ENCODE measurements around the gene LRIG2. TPM values are rescaled to one million over a fixed set of nuclear protein-coding genes. Genes with fewer than 3 reads are reported as not detected.

Gene LRIG2
- total RNA-seq, 1 experiment from 2014 or later = 23.2 TPM

DNA sequence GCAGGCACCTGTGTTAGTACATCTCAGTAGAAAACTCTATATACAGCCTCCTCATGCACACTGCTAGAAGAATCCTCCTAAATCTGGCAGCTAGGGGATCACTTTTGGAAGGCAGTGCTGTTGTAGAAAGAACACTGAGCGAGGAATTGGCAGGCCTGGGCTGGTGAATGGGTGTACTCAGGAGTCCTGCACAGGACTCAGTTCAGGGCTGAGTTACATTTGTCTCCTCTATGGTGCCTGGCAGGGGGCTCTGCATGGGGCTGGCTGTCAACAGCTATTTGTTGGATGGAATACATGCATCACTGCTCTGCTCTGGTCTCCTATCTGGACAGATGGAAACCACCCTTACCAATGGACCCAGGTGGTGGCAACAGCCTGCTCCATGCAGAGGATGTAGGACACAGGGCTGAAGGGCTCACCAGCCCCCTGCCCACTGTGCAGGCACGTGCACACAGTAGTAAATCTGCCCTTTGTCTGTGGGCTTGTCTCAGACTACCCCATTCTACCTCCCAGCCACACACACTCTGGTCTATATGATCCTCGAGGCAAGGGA, 74.2 kb downstream of the LRIG2 start:
- TF ChIP-seq, protein P1, sequence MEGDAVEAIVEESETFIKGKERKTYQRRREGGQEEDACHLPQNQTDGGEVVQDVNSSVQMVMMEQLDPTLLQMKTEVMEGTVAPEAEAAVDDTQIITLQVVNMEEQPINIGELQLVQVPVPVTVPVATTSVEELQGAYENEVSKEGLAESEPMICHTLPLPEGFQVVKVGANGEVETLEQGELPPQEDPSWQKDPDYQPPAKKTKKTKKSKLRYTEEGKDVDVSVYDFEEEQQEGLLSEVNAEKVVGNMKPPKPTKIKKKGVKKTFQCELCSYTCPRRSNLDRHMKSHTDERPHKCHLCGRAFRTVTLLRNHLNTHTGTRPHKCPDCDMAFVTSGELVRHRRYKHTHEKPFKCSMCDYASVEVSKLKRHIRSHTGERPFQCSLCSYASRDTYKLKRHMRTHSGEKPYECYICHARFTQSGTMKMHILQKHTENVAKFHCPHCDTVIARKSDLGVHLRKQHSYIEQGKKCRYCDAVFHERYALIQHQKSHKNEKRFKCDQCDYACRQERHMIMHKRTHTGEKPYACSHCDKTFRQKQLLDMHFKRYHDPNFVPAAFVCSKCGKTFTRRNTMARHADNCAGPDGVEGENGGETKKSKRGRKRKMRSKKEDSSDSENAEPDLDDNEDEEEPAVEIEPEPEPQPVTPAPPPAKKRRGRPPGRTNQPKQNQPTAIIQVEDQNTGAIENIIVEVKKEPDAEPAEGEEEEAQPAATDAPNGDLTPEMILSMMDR (conservative IDR thresholded peaks at IDR 0.05) = no peak
- Histone ChIP-seq H3K4me1 (ENCODE audit: insufficient read depth, low read length) (peaks cover 4% of the 10 kb centered on the region; the same call in 1 of the 2 replicates), H3K4ac (ENCODE audit: low read depth, low read length) (no peak overlapping the region), H3K18ac (ENCODE audit: insufficient read length, low read depth, low read length) (no peak overlapping the region), H2AK5ac (ENCODE audit: insufficient read length, low read length) (no peak overlapping the region), H2BK12ac (ENCODE audit: insufficient read length, low read depth, low read length) (no peak overlapping the region), H3K27me3 (ENCODE audit: insufficient read depth, low read length) (no peaks in the 10 kb centered on the region), H3K56ac (ENCODE audit: insufficient read length, low read depth, low read length) (no peak overlapping the region), H3K23me2 (ENCODE audit: insufficient read length, low read depth, low read length, poor library complexity, severe bottlenecking) (no peaks in the 10 kb centered on the region), H3K14ac (ENCODE audit: insufficient read depth, low read length) (no peak overlapping the region), H3K27ac (ENCODE audit: insufficient read length, low read depth, low read length) (no peak overlapping the region), H2BK20ac (ENCODE audit: low read depth, low read length, poor library complexity, severe bottlenecking) (no peak overlapping the region), H3K9ac (ENCODE audit: extremely low read depth, insufficient read length, low read length) (no peak overlapping the region), H2BK120ac (ENCODE audit: low read depth, low read length, poor library complexity, severe bottlenecking) (no peak overlapping the region), H4K5ac (ENCODE audit: insufficient read length, low read depth, low read length) (no peak overlapping the region), H2AFZ (ENCODE audit: low read length) (no peak overlapping the region), H4K8ac (replicated peaks; ENCODE audit: insufficient read length, low read depth, low read length) (no peak overlapping the region), H4K91ac (ENCODE audit: insufficient read length, low read depth, low read length) (no peak overlapping the region), H3K9me3 (ENCODE audit: control insufficient read depth, low read depth, low read length) (no peaks in the 10 kb centered on the region), H2BK5ac (ENCODE audit: insufficient read length, low read length) (no peak overlapping the region), H3K4me2 (ENCODE audit: insufficient read depth, insufficient read length, low read length) (no peak overlapping the region), H3T11ph (ENCODE audit: low read length) (no peak overlapping the region), H3K79me2 (ENCODE audit: insufficient read depth, low read length) (no peaks in the 10 kb centered on the region), H4K20me1 (ENCODE audit: control insufficient read depth, insufficient read depth, insufficient read length) (no peaks in the 10 kb centered on the region), H2BK15ac (ENCODE audit: low read depth, low read length) (no peak overlapping the region), H3K23ac (ENCODE audit: insufficient read length, low read depth, low read length) (no peak overlapping the region), H3K79me1 (ENCODE audit: insufficient read depth, low read depth, low read length, poor library complexity, severe bottlenecking) (no peaks in the 10 kb centered on the region)
- Mint-ChIP-seq H3K4me3 (no peak overlapping the region), H3K9me3 (no peaks in the 10 kb centered on the region; a peak in 1 of 5 replicates), H3K27me3 (ENCODE audit: low read depth) (no peaks in the 10 kb centered on the region), H3K36me3 (ENCODE audit: insufficient read depth in 1 of 3, low read depth in 3 of 3) (no peaks in the 10 kb centered on the region; a peak in 1 of 7 replicates), H3K27ac (no peak overlapping the region), H3K4me1 (peaks cover 28 to 33% of the 10 kb centered on the region in 2 experiments)
- no peak for DNase-seq
- no CpG with 5 or more reads among the region's 3 CpGs for WGBS (ENCODE audit: extremely low coverage, insufficient read length, low lambda C conversion rate)
